GM03348 (cell line): ENCODE data around the gene TRMT112.

Experiments used
- DNase-seq: peaks from one replicate; pipeline ENCODE4 v3.0.0; 2012; ENCODE audit warnings: low spot score

Gene TRMT112

DNA sequence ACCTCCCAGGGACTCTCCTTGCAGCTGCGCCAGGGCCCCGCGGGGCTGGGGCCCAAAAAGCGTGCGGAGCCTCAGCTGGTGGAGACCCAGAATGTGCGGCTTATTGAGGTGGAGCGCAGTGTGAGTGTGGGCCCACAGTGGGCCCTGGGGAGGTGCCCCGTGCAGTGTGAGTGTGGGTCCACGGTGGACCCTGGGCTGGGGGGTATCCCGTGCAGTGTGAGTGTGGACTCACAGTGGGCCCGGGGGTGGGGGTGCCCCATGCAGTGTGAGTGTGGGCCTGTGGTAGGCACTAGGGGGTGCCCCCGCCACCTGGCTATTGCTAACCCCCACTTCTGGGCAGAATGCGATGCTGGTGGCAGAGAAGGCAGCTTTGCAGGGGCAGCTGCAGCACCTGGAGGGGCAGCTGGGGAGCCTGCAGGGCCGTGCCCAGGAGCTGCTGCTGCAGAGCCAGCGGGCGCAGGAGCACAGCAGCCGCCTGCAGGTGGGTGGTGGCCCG is 33.8 kb upstream of the TRMT112 start:
- DNase-seq = no peak

GRCh38 chr11:64349404-64349803 is 32.0 kb upstream of the TRMT112 start:
- no peak for DNase-seq

DNA sequence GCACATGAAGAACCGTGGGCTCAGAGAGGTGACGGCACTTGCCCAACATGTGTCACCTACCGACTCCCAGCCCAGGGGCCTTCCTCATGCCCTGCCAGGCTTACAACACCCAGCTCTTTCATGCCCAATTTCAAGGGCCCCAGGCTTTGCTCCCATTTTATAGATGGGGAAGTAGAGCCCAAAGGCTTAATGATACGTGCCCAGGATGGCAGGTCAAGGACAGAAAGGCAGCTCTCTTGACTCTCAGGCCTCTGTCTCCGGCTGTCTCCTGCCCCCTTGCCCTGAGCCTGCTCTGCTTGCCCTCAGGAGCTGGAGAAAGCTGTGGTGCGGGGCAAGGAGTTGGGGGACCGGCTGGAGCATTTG is 31.6 kb upstream of the TRMT112 start:
- no peak for DNase-seq

DNA sequence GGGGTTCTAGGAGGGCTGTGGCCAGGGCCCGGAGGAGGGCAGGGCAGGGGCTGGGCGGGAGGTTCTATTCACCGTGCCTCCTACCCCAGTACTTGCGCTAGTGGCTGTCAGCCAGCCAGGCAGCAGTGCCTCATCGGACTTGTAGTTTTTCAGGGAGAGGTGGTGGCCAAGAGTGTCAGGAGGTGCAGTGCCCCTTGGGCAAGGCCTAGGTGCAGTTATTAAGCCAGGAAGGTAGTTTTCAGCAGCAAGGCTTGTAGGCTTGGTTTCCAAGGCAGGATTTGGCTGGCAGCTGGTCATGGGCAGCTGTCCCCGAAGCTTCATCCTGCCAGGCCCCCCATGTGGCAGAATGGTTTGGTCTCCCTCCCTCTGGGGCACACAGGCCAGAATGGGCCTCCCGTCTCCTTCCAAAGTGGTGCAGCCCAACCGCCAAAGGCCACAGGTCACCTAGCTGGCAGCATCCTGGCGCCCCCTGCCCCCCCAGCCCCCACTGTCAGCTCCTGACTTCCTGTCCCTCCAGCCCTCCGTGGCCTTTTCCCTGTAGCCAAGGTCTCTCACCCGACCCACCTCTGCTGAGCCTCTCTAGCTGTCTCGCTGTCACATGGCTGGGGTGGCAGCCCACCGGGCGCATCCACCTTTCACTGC is 31.1 kb upstream of the TRMT112 start:
- no peak for DNase-seq

GRCh38 chr11:64347193-64347867 is 30.0 kb upstream of the TRMT112 start:
- no peak for DNase-seq

- no peak for DNase-seq
Measured at GRCh38 chr11:64344787-64345186, 27.4 kb upstream of the TRMT112 start.

GRCh38 chr11:64343767-64344559 is 26.6 kb upstream of the TRMT112 start:
- DNase-seq = no peak

DNA sequence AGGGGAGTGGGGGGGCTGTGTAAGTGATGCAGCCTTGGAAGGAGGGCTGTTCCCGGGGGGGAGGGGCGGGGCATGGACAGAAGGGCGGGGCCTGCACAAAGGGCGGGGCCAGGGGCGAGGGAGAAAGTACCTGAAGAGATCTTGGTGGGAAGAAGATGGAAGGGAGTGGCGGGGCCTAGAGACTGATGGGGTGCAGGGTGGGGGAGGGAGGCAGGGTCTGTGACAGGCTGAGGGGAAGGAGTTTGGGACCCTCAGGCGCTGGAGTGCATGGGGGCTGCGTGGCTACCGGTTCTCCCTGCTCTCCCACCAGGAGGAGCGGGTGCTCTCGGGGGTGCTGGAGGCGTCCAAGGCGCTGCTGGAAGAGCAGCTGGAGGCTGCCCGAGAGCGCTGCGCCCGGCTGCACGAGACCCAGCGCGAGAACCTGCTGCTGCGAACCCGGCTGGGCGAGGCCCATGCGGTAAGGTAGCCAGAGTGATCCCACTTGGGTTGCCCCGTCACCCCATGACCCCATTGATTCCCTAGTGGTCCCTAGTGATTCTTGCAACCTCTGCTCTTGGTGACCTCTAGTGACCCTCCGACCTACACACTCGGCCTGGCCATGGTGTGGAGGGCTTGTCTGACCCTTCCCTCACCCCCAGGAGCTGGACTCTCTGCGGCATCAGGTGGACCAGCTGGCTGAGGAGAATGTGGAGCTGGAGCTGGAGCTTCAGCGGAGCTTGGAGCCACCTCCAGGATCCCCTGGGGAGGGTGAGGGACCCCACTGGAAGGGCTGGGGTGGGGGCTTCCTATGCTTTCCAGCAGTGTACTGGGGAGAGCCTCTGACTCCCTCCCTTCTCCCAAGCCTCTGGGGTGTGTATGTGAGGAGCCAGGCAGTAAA is 25.7 kb upstream of the TRMT112 start:
- DNase-seq = no peak

DNA sequence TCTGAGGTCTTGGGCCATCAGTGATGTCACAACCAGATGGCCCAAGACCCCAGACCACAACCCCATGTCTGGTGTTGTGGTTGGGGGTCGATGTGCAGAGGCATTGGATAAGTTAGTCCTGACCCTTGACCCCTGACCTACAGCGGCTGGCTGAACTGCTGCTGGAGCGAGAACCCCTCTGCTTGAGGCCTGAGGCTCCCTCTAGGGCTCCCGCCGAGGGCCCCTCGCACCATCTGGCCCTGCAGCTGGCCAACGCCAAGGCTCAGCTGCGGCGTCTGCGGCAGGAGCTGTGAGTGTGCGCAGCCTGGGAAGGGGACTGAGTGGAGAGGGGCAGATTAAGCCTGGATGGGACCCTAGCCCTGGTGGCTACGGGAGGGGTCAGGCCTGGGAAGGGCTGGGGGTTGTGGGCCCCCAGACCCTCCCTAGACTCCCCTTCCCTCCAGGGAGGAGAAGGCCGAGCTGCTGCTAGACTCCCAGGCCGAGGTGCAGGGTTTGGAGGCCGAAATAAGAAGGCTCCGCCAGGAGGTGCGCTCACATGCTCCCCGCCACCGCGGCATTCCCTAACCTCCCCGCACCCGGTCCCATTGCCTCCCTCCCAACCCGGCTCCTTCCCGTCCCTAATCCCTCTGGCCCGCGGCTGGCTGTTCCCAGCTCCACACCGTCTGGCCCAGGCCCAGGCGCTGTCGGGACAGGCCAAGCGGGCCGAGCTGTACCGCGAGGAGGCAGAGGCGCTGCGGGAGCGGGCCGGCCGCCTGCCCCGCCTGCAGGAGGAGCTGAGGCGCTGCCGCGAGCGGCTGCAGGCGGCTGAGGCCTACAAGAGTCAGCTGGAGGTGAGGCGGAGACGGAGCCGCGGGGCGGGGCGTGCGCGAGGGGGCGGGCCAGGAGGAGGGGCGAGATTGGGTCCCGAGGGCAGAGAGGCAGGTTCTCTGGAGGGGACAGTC is 24.8 kb upstream of the TRMT112 start:
- peak; percentile 96 for DNase-seq

- DNase-seq = no peak
Measured at GRCh38 chr11:64341429-64341828, 24.1 kb upstream of the TRMT112 start.

DNA sequence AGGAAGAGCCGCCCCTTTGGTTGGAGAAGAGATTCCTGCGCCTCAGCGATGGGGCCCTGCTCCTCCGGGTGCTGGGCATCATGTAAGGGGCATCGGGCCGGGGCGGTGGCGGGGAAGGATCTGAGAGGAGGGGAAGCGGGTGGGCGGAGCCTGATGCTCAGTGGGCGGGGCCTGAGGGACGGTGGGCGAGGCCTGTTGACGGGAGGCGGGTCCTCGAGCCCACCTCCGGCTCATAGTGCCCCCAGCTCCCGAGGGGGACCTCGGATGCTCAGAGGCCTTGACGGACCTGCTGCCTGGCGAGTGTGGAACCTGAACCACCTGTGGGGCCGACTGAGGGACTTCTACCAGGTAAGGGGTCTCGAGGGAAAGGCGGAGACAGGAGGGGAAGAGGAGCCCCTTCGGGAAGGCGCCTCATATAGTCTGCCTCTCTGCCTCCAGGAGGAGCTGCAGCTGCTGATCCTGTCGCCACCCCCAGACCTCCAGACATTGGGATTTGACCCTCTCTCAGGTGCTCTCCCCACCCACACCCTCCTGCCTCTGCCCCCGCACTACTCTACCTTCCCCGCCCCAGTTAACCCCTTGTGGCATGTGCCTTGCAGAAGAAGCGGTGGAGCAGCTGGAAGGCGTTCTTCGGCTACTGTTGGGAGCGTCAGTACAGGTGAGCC is 23.4 kb upstream of the TRMT112 start:
- peak; percentile 33 for DNase-seq

DNA sequence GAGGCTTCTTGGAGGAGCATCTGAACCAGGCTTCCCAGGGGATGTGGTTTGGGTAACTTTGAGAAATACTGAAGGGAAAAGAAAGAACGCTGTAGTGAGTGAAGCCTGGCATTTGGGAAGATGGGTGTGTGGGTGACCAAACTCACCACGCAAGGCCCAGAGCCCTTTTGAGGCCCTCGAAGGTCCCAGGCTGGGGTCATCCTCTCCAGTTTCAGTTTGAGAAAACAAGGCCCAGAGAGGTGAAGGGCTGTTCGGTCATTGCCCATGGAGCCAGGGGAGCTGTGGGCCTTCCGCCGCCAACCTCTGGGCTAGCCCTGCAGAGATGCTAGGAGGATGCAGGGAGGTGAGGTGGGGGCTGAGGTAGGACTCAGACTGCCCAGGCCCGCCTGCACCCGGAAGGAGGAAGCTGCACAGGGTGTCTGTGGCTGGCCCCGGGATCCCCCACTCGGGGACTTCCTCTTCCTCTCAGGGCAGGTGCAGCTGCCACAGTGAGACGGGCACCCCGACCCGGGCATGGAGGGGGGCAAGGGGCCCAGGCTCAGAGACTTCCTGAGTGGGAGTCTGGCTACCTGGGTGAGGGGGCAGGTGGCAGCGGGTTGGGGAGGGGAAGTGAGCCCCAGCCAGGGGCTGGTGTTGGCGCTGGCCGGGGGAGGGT is 22.5 kb upstream of the TRMT112 start, which contains the start of gene CCDC88B:
TSS of gene CCDC88B (plus strand) at position 451 of the 655 bp plus-strand sequence. CDS start at position 514, 63 bp downstream.
- DNase-seq = no peak

- no peak for DNase-seq
Measured at GRCh38 chr11:64339286-64339685, 21.9 kb upstream of the TRMT112 start.

GRCh38 chr11:64338716-64339115 is 21.4 kb upstream of the TRMT112 start:
- no peak for DNase-seq

- DNase-seq = no peak
Measured at GRCh38 chr11:64337538-64338249, 20.3 kb upstream of the TRMT112 start.

GRCh38 chr11:64334764-64335735 is 17.7 kb upstream of the TRMT112 start:
- peak; percentile 90 for DNase-seq

GRCh38 chr11:64333556-64333955 is 16.2 kb upstream of the TRMT112 start:
- no peak for DNase-seq
